ENCODE measurements around the gene COL23A1.
"Not testable (repeated sequence)": the region's sequence is repeated elsewhere in the genome, so short reads cannot be mapped to it uniquely, and the experiment has no call there.

The COL23A1 gene

GRCh38 chr5:178277866-178278265, 312.3 kb downstream of the COL23A1 start:
- no peak for DNase-seq

- DNase-seq: no peak
These were observed 312.8 kb downstream of the COL23A1 start for GRCh38 chr5:178277346-178277745.

DNA sequence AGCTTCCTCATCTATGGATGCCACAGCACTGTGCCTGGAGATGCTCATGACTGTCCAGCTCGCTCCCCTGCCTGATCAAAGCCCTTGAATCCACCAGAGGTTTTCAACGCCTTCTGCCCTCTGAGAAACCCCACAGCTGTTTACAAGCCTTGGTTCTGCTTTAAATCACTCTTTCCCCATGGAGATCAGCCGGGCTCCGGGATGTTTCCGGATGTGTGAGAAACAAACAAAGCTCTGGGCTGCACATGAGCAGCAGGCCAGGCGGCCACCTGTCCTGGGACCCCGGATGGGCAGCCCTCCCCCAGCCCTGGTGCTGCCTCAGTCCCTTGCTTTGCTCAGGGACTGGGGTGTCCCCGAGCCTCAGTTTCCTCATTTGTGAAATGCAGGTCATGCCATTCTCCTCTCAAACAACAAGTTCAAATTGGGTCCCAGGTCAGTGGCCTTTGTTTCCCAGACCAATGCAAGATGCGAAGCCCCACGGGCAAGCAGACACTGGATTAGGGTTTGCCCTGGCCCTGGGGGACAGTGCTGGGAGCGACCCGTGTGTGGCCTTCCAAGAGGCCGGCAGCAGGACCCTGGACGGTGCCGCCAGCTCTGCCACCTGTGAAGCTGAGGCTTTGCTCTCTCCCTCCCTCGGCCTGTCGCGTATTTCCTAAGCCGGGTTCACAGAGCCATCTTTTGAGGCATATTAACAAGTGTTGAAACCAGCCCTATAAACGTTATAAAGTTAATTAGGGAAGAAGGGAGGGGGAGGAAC, 315.2 kb downstream of the COL23A1 start:
- DNase-seq: no peak

DNA sequence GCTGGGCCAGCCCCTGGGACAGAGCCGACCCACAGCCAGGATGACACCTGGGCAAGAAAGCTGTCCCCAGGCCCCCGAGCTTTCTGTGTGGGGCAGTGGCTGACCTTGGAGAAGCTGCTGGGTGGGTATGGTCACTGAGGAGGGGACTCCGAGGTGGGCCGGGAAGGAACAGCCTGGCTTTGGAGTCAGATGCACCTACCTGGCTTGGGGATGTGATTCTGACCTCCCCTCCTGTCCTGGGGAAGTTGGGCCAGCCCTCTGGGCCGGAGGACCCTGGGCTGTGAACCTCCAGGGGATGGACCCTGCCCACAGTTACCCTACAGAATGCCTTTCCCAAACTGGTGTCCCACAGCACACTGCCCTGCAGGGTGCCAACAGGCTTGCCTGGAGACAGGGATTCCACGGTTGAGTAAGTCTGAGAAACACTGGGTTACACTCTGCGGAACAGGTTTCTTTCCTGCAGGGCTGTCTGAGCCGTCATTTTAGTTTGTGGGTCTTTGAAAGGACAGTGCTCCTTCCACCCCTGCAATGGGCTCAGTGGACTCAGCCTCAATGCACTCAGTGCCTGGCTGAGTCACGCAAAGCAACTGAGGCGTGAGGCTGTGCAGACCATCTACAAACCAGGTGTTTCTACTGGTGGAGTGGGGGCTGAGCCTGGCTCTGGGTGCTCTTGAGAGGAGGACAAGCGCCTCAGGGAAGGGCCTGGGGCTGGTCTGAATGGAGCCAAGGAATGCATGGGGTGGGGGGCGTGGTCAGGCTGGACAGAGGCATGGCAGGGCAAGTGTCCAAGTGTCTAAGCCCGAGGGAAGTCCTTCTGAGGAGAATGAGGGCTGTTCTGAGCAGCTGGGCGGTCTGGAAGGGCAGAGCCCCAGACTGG, 316.3 kb downstream of the COL23A1 start:
- no peak for DNase-seq

DNA sequence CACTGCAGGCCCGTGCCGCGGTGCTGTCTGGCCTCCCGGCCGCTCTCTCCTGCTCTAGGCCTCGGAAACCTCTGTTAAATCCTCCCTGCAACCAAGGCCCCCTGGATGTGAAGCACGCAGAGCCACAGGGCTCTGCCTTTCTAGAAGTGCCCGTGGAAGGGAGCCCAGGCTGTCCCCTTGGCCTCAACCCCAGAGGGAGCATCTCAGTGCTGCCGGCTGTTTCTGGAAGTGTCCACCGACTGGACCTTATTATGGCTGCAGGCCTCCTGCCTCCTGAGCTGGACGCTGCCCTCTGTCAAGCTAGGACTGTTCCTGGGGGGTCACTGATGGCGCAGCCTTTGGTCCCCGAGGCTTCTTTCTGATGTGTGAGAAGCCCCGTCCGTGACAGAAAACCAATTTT, 317.2 kb downstream of the COL23A1 start:
- no peak for DNase-seq

- no peak for DNase-seq
These were observed 317.6 kb downstream of the COL23A1 start for GRCh38 chr5:178272591-178272990.

- no peak for DNase-seq
These were observed 318.3 kb downstream of the COL23A1 start for GRCh38 chr5:178271726-178272479.

GRCh38 chr5:178271231-178271630, 319.0 kb downstream of the COL23A1 start:
- DNase-seq: no peak

DNA sequence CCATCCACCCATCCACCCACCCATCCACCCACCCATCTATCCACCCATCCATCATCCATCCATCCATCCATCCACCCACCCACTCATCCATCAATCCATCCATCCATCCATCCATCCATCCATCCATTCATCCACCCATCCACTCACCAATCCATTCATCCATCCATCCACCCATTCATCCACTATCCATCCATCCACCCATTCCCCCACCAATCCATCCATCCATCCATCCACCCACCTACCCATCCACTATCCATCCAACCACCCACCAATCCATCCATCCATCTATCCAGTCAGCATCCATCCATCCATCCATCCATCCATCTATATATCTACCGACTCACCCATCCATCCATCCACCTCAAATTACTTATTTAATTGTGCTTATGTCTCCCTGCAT, 320.7 kb downstream of the COL23A1 start:
- DNase-seq: no peak

DNA sequence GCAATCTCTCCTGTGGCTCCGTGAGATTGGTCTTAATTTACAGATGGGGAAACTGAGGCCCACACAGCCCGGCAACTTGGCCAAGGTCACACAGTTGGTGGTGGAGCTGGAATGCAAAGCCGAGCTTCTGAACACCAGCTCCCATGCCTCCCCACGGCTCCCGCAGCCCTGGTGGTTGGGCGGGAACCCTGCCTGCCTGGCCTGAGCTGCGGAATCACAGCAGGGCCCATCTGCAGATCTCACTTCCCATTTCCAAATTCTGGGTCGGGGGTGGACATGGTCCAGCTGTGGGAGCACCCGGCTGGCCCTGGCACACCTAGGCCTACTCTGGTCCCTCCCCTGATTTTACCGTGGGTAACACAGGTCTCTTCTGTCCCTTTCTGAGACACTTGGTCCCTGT, 322.3 kb downstream of the COL23A1 start:
- no peak for DNase-seq

DNA sequence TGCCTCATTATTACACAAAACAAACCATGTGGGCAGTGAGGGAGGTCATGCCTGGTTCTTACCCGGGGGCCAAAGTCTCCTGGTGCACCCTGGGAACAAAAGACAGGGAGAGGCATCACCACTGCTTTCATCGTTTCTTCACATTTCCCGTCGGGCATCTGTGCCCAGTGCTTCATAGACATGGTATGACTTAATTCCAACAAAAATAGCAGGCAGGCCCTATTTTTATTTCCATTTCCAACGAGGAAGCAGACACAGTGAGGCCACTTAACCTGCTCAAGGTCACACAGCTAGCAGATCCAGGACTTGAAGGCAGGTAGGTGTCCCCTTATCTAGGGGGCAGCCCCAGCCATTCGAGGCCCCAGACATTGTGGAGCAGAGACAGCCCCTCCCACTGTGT, 322.9 kb downstream of the COL23A1 start:
- DNase-seq: no peak

GRCh38 chr5:178266581-178266980, 323.6 kb downstream of the COL23A1 start:
- DNase-seq: no peak

GRCh38 chr5:178265746-178266145, 324.4 kb downstream of the COL23A1 start:
- no peak for DNase-seq

DNA sequence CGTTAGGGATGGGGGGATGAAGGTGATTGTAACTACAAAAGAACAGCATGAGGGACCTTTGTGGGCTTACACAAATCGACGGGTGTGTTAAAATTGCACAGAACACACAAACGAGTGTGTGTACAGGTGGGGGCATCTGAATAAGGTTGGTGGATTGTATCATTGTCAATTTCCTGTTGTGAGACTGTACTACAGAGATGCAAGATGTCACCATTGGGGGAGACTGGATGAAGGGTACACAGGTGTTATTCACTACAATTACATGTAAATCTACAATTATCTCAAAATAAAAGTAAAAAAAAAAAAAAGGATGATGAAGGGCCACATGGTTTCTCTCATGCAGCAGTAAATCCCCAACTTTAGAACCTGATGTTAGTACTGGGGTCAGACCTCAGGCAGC, 326.1 kb downstream of the COL23A1 start:
- no peak for DNase-seq

DNA sequence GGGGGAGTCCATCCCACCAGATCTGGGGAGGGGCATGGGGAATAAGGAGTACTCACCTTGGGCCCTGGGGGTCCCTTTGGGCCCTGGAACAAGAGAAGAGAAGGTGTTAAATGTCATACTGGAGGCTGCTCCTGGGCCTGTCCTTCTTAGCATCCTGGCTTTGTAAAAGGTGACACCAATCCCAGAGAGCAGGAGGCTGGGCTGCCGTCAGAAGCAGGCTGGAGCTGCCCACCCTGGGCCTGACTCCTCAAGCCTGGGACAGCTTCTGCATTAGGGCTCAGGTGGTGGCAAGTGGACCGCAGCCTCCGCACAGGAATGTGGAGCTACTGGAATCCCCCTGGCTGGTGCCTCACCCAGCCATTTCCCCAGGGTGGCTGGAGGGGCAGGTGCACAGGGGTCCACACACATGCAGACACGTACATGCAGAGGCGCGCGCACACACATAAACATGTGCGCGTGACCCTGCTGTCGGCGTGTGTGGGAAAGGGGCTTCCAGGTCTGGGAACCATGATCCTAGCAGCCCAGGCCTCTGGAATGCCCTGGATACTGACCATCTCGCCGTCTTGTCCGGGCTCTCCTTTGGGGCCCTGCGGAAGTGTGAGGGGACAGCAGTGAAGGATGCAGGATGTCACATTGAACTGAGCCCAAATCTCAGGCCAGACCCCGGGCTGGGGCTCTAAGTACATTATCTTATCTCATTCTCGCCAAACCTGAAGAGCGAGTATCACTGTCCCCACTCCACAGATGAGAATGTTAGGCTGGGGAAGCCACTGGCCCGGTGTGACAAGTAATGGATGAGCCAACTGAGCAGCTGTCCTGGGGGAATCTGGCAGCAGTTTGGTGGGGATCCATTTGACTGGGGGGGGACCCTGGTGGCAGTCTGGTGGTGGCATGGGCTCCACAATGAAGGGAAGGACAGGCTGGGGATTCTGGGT, 328.3 kb downstream of the COL23A1 start:
- no peak for DNase-seq

GRCh38 chr5:178259623-178260536, 330.3 kb downstream of the COL23A1 start:
- no peak for DNase-seq

GRCh38 chr5:178257650-178258049, 332.5 kb downstream of the COL23A1 start:
- DNase-seq: no peak

DNA sequence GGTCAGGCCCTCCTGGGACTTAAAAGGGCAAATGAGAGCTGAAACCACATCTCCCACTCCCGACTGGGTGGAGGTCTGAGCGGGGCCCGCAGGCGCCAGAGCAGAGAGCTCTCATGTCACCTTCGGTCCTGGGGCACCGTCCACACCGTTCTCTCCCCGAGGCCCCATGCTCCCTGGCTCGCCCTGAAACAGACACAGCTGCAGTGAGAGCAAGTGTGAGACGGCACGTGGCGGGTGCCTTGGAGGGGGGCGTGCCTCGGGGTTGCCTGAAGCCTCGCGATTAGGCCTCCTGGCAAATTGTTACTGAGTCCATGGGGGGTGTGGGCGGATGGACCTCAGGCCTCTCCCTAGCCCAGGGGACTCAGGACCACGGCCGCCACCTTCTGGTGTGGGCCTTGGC, 333.4 kb downstream of the COL23A1 start:
- DNase-seq: no peak

GRCh38 chr5:178253632-178254031, 336.6 kb downstream of the COL23A1 start:
- not testable (repeated sequence) for DNase-seq

GRCh38 chr5:178252258-178252657, 337.9 kb downstream of the COL23A1 start:
- no peak for DNase-seq

DNA sequence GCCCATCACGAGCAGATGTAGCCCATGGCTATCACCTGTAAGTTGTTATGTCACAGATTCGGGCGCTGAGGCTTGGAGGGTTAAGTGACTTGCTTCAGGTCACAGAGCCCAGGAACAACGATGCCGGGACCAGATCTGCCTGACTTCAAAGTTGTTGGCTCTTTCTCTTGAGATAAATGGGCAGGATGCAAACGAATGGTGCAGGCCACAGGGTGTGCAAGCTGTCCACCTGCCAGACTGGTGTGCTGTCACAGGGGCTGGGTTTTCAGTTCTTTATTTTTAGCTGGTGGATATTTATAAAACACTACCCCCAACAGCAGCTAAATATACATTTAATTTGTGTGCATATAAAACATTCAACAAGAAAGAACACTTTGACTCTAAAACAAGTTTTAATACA, 339.9 kb downstream of the COL23A1 start:
- no peak for DNase-seq
